GM21515 (cell line): Measurements from ENCODE around the gene TMEM123.

Experiments
- ATAC-seq: cut with Tn5 transposase; IDR thresholded peaks from one replicate; pipeline ENCODE4 v1.9.1; 2021; ENCODE audit not compliant: unreplicated experiment

The TMEM123 gene

GRCh38 chr11:102452461-102453301 lies at the start of gene TMEM123:
Gene TMEM123, minus strand, starts transcription at chr11:102452765. Its CDS starts 142 bp downstream, at chr11:102452623.
- peak; percentile 61 for ATAC-seq

- no peak for ATAC-seq
Measured at GRCh38 chr11:102500829-102501228, 48.3 kb upstream of the TMEM123 start.

- ATAC-seq, result no peak
Measured at GRCh38 chr11:102499931-102500330, 47.4 kb upstream of the TMEM123 start.

GRCh38 chr11:102499151-102499550 lies 46.6 kb upstream of the TMEM123 start:
- no peak for ATAC-seq

- no peak for ATAC-seq
Measured at GRCh38 chr11:102497061-102497460, 44.5 kb upstream of the TMEM123 start.

- peak; percentile 90 for ATAC-seq
Measured at GRCh38 chr11:102495161-102496042, 42.8 kb upstream of the TMEM123 start.

GRCh38 chr11:102494216-102494615 lies 41.7 kb upstream of the TMEM123 start:
- no peak for ATAC-seq

GRCh38 chr11:102493524-102493923 lies 41.0 kb upstream of the TMEM123 start:
- no peak for ATAC-seq

GRCh38 chr11:102491969-102492368 lies 39.4 kb upstream of the TMEM123 start:
- ATAC-seq, result no peak

GRCh38 chr11:102489186-102490145 lies 36.9 kb upstream of the TMEM123 start:
- ATAC-seq, result no peak

GRCh38 chr11:102488208-102488607 lies 35.6 kb upstream of the TMEM123 start:
- peak; percentile 70 for ATAC-seq

GRCh38 chr11:102487214-102487613 lies 34.6 kb upstream of the TMEM123 start:
- ATAC-seq, result no peak

- no peak for ATAC-seq
Measured at GRCh38 chr11:102486584-102486983, 34.0 kb upstream of the TMEM123 start.

GRCh38 chr11:102485095-102485722 lies 32.6 kb upstream of the TMEM123 start:
- no peak for ATAC-seq

- ATAC-seq, result no peak
Measured at GRCh38 chr11:102482433-102482832, 29.9 kb upstream of the TMEM123 start.

GRCh38 chr11:102479733-102480132 lies 27.2 kb upstream of the TMEM123 start:
- ATAC-seq, result no peak

- ATAC-seq, result no peak
Measured at GRCh38 chr11:102478673-102479299, 26.2 kb upstream of the TMEM123 start.

- no peak for ATAC-seq
Measured at GRCh38 chr11:102476812-102477211, 24.2 kb upstream of the TMEM123 start.

GRCh38 chr11:102476069-102476468 lies 23.5 kb upstream of the TMEM123 start:
- no peak for ATAC-seq

GRCh38 chr11:102473543-102473942 lies 21.0 kb upstream of the TMEM123 start:
- ATAC-seq, result no peak
